ENCODE measurements around the gene TP53BP2. TPM values are rescaled to one million over a fixed set of nuclear protein-coding genes. Genes with fewer than 3 reads are reported as not detected.
"Not testable (repeated sequence)": the region's sequence is repeated elsewhere in the genome, so short reads cannot be mapped to it uniquely, and the experiment has no call there.

Gene TP53BP2
- total RNA-seq, 1 donor = 35.3 TPM

- DNase-seq (ENCODE audit: low read depth in 2 of 3, low spot score in 2 of 3) = no peak
Observed at GRCh38 chr1:223853275-223853674, 7.5 kb upstream of the TP53BP2 start.

- DNase-seq (ENCODE audit: low read depth in 2 of 3, low spot score in 2 of 3) = no peak
Observed at GRCh38 chr1:223852337-223852736, 6.6 kb upstream of the TP53BP2 start.

GRCh38 chr1:223849352-223850254 lies 3.9 kb upstream of the TP53BP2 start:
- DNase-seq (ENCODE audit: low read depth in 2 of 3, low spot score in 2 of 3) = no peak

- no peak for DNase-seq (ENCODE audit: low read depth in 2 of 3, low spot score in 2 of 3)
Observed at GRCh38 chr1:223848536-223848935, 2.8 kb upstream of the TP53BP2 start.

GRCh38 chr1:223847781-223848345 lies 2.1 kb upstream of the TP53BP2 start:
- no peak for DNase-seq (ENCODE audit: low read depth in 2 of 3, low spot score in 2 of 3)

- peak in 2 of 3 donors; percentile 87 to 91 for DNase-seq (ENCODE audit: low read depth in 2 of 3, low spot score in 2 of 3)
Observed at GRCh38 chr1:223845037-223845809, 524 bp downstream of the TP53BP2 start.

GRCh38 chr1:223844787-223845036 lies 1.0 kb downstream of the TP53BP2 start:
- peak in 2 of 3 donors; percentile 18 to 38 for DNase-seq (ENCODE audit: low read depth in 2 of 3, low spot score in 2 of 3)

- DNase-seq (ENCODE audit: low read depth in 2 of 3, low spot score in 2 of 3) = no peak
Observed at GRCh38 chr1:223843934-223844786, 1.6 kb downstream of the TP53BP2 start.

- DNase-seq (ENCODE audit: low read depth in 2 of 3, low spot score in 2 of 3) = no peak
Observed at GRCh38 chr1:223842784-223843183, 3.0 kb downstream of the TP53BP2 start.

- DNase-seq (ENCODE audit: low read depth in 2 of 3, low spot score in 2 of 3) = not testable (repeated sequence)
Observed at GRCh38 chr1:223841977-223842623, 3.6 kb downstream of the TP53BP2 start.

GRCh38 chr1:223840254-223840653 lies 5.5 kb downstream of the TP53BP2 start:
- DNase-seq (ENCODE audit: low read depth in 2 of 3, low spot score in 2 of 3) = no peak

GRCh38 chr1:223838125-223838854 lies 7.5 kb downstream of the TP53BP2 start:
- no peak for DNase-seq (ENCODE audit: low read depth in 2 of 3, low spot score in 2 of 3)

- DNase-seq (ENCODE audit: low read depth in 2 of 3, low spot score in 2 of 3) = no peak
Observed at GRCh38 chr1:223837687-223838086, 8.1 kb downstream of the TP53BP2 start.

- DNase-seq (ENCODE audit: low read depth in 2 of 3, low spot score in 2 of 3) = no peak
Observed at GRCh38 chr1:223837206-223837605, 8.5 kb downstream of the TP53BP2 start.

- no peak for DNase-seq (ENCODE audit: low read depth in 2 of 3, low spot score in 2 of 3)
Observed at GRCh38 chr1:223836586-223836985, 9.2 kb downstream of the TP53BP2 start.

GRCh38 chr1:223835754-223836153 lies 10.0 kb downstream of the TP53BP2 start:
- DNase-seq (ENCODE audit: low read depth in 2 of 3, low spot score in 2 of 3) = no peak

GRCh38 chr1:223834660-223835263 lies 11.0 kb downstream of the TP53BP2 start:
- no peak for DNase-seq (ENCODE audit: low read depth in 2 of 3, low spot score in 2 of 3)

GRCh38 chr1:223833948-223834347 lies 11.8 kb downstream of the TP53BP2 start:
- DNase-seq (ENCODE audit: low read depth in 2 of 3, low spot score in 2 of 3) = no peak

- DNase-seq (ENCODE audit: low read depth in 2 of 3, low spot score in 2 of 3) = no peak
Observed at GRCh38 chr1:223832637-223832943, 13.2 kb downstream of the TP53BP2 start.
